GM11168 (cell line): ENCODE data around the gene SH3YL1.

Experiments used
- in situ Hi-C: fragments of 300-500 bp; cut with MboI; formaldehyde crosslinking; loops from one replicate; pipeline ENCODE4 v1.12.0; 2022; ENCODE audit warnings: low sequenced_read_pairs; ENCODE audit not compliant: unreplicated experiment

Gene SH3YL1

DNA sequence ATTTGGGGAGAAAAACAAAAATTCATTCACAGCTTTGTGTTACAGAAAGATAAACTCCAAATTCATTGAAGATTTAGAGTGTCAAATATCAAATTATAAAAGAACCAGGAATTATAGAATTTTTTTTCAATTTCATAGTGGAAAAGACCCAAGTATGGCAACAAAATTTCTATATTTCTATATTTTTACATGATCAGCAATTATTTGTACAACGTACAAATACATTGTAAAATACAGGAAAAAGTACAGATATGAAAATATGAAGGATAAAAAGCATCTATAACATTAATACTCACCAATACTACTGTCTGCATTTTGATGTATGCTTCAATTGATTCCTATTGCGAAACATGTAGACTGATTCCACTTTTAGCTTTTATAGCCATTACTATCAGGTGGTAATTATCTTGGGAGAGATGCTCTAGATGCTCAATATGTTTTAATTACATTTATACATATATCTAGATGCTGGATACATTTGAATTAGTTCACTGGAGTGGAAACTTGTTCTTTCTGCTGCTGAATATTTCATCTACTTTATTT is 4.0 kb downstream of the SH3YL1 start:
- in situ Hi-C loops = no loop called here

DNA sequence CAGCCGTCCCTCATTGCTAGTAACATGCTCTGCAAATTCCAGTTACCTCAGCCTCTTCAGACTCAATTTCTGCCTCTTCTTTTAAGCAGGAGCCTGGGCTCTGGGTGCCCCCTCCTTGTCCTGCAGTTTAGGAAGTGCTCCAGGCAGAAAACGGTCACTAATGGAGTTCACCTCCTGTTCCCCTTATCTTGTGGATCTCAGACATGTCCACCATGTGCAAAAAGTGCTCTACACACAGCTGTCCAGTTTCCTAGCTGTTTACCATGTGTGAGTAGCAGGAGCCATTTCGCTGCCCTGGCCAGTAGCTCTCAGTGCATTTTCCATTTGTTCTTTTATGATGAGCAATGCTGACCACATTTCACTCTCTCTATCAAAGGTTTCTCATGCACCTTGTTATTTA is 4.9 kb downstream of the SH3YL1 start:
- in situ Hi-C loops = no loop called here

GRCh38 chr2:257842-258241 is 6.0 kb downstream of the SH3YL1 start:
- in situ Hi-C loops = no loop called here

DNA sequence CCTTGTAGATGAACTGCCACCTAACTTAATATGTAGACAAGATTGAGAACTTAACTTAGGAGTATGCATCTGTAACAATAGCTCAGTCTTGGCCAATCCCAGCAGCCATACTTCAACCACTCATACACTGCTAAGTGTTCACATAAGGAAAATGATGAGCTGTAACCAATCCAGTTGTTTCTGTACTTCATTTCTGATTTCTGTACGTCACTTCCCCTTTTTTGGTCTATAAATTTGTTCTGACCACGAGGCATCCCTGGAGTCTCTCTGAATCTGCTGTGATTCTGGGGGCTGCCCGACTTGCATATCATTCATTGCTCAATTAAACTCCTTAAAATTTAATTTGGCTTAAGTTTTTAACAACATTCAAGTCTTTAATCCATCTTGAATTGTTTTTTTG is 6.4 kb downstream of the SH3YL1 start:
- in situ Hi-C loops = no loop called here

DNA sequence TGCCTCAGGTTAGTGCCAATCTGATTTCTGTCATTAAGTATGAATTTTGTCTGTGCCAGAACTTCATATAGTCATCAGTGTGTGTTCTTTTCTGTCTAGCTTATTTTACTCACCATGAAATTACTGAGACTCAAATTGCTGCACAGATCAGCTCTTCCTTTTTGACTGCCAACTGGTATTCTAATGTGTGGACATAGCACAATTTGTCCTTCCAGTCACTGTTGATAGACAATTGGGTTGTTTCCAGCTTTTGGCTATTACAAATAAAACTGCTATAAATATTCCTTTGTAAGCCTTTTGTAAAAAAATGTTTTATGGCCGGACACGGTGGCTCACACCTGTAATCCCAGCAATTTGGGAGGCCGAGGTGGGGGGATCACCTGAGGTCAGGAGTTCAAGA is 7.7 kb downstream of the SH3YL1 start:
- in situ Hi-C loops = no loop called here

GRCh38 chr2:255195-255594 is 8.6 kb downstream of the SH3YL1 start:
- in situ Hi-C loops = no loop called here

GRCh38 chr2:254241-254640 is 9.6 kb downstream of the SH3YL1 start:
- in situ Hi-C loops = no loop called here

- in situ Hi-C loops = no loop called here
These were observed 10.6 kb downstream of the SH3YL1 start for GRCh38 chr2:253202-253638.

- in situ Hi-C loops = no loop called here
These were observed 11.7 kb downstream of the SH3YL1 start for GRCh38 chr2:252001-252602.

GRCh38 chr2:249538-250042 is 14.2 kb downstream of the SH3YL1 start:
- in situ Hi-C loops = no loop called here

DNA sequence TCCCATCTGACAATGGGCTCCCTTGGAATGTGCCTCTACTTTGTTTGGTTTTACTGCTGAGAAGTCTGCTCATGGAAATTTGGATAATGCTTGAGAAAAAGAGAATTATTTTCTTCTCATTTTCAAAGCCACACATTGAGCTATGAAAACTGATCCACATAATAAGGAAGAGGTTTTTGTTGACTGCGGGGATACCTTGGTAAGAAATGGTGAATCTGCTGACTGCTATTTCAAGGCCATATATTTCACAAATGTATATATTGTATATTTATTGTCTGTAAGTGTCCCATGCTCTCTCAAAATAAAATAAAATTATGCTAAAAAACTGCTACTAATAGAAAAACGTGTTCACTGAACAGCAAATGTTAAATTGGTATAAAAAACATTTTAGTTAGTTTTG is 15.1 kb downstream of the SH3YL1 start:
- in situ Hi-C loops = no loop called here

DNA sequence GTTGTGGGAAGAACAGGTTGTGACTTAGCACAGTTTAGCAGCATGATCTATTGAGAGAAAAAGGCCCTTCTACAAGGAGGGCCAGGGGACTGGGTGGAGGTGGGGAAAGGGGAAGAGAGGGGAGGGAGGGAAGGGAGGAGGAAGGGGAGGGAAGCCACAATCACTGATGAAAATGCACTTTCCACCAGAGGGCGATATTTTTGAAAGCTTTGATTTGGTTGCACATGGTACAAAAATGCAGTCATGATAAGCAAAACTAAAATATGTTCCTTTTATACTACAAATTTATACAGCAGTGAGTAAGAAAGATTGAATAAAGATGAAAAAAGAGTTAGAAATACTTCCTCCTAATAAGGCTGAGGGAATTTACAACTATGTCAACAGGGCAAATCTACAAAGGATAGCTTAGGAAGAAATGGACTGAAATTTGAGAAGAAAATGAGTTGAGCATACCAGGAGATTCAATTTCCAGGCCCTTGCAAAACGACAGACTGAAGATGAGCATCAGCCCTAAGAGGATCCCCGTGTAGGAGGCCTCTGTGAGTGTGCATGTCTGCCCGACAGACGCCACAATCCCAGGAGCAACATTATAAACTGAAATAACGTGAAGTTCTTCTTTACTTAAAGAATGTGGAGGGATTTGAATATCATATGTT is 17.2 kb downstream of the SH3YL1 start:
- in situ Hi-C loops = no loop called here

GRCh38 chr2:244547-244946 is 19.3 kb downstream of the SH3YL1 start:
- in situ Hi-C loops = no loop called here

- in situ Hi-C loops = no loop called here
These were observed 25.0 kb downstream of the SH3YL1 start for GRCh38 chr2:238869-239268.

GRCh38 chr2:238431-238830 is 25.4 kb downstream of the SH3YL1 start:
- in situ Hi-C loops = no loop called here

DNA sequence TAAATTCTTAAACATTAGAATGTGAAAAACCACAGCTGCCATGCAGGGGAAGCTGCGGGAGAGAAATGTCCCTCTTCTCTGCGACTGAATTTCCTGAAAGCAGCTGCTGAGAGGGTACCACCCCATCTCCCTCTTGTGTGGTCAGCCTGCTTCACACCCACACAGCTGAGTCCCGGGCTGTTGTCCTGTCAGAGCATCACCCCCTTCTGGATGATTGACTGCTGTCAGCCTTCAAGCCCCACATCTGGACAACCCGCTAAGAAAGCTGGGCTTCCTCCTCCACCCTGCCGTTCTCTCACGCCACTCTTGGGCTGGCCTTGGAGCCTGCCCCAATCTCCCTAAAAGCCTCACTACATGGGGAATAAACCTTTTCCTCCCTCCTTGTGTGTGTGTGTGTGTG is 26.0 kb downstream of the SH3YL1 start:
- in situ Hi-C loops = no loop called here

DNA sequence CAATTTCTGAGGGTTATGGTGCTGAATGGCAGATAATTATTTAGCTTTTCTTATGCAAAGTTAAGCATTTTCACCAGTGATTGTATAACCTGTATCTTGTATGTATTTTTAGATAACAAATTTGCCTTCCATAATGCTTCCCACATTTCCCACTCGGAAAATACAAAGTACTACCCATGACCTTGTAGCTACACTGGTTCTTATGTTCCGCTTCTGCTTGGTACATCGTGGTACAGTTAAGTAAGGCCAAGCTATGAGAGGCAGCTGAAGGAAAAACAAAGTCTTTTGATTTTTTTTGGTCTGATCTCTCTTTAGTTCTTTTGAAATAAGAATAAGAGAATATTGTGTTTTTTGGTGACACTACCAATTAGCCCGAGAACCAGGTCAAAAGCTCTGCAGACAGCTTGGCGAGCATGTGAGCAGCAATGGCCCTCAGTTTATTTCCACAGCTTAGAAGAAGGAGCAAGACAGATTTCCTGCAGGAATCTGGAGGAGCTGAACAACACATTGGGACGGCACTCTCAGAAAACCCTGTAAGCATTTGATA is 26.8 kb downstream of the SH3YL1 start:
- in situ Hi-C loops = no loop called here

DNA sequence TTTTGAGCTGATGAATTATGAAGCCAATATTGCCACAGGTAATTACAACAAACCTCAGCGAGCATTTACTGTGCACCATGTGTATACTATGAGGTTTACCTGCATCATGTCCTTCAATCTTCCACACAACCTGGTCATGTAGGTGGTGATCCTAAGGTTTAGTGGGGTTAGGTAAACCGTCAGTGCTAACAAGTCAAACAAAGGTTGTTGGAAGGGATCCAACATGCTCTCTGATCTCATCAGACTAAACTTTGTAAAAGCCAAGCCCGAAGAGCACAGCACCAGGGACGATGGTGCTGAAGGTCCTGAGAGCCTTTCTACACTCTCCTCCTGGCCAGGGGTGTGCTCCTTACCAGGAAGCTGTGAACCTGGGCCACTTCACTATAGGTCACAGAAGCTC is 29.4 kb downstream of the SH3YL1 start:
- in situ Hi-C loops = no loop called here

DNA sequence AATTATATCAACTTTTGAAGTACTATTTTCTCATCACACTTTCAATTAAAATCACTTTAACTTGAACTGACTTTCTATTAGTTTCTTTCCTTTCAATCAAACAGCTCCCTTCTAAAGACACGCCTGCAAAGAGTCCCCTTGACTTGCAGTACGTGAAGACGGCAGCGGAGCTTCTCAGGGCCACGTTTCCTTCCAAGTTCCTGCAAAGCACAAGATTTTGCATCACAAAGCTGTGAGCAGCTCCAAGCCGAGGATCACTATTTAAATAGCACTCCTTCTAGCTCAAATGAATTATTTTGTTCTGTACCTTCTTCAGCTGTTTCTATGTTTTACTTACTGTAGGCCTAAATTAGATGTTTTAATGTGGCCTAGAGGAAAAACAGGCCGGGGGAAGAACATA is 30.8 kb downstream of the SH3YL1 start:
- in situ Hi-C loops = no loop called here

DNA sequence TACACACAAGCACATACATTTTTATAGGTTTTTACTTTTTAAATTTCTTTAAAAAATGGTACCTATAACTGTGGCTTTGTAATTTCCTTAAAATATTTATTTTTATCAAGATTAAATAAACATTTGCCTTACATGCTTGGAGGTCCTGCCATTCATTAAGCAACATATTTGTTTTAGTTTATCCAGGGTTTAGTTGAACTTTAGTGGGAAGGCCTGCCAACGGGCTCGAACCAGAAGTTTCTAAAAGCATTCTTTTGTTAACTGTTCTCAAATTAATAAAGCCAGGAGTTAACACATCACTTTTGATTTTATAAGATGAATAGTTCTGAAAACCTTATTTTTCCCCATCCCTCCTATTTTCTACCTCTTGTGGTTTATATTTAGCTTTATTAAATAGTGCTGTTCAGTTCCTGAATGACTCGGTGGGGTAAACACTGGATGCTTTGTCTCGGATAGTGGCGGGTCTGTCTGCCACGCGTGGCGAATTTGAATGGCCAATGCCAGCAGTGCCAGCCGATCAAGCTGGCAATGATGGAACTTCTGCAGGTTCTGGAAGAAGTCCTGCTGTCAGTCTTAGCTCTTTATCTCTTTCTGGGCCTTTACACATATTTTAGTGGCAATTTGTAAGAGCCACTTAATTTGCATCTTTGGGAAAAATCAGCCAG is 32.2 kb downstream of the SH3YL1 start:
- in situ Hi-C loops = no loop called here
